NCI-H128 (cell line): ENCODE measurements around the gene IGFBPL1.
A peak's percentile ranks its signal among the peaks of the same experiment; 100 is the strongest.
"Not testable (repeated sequence)": the region's sequence is repeated elsewhere in the genome, so short reads cannot be mapped to it uniquely, and the experiment has no call there.

Experiments
- DNase-seq: peaks from one replicate; lab custom pipeline; 2025; ENCODE audit not compliant: unreplicated experiment; lab: John Stamatoyannopoulos, UW

The IGFBPL1 gene, protein sequence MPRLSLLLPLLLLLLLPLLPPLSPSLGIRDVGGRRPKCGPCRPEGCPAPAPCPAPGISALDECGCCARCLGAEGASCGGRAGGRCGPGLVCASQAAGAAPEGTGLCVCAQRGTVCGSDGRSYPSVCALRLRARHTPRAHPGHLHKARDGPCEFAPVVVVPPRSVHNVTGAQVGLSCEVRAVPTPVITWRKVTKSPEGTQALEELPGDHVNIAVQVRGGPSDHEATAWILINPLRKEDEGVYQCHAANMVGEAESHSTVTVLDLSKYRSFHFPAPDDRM

DNA sequence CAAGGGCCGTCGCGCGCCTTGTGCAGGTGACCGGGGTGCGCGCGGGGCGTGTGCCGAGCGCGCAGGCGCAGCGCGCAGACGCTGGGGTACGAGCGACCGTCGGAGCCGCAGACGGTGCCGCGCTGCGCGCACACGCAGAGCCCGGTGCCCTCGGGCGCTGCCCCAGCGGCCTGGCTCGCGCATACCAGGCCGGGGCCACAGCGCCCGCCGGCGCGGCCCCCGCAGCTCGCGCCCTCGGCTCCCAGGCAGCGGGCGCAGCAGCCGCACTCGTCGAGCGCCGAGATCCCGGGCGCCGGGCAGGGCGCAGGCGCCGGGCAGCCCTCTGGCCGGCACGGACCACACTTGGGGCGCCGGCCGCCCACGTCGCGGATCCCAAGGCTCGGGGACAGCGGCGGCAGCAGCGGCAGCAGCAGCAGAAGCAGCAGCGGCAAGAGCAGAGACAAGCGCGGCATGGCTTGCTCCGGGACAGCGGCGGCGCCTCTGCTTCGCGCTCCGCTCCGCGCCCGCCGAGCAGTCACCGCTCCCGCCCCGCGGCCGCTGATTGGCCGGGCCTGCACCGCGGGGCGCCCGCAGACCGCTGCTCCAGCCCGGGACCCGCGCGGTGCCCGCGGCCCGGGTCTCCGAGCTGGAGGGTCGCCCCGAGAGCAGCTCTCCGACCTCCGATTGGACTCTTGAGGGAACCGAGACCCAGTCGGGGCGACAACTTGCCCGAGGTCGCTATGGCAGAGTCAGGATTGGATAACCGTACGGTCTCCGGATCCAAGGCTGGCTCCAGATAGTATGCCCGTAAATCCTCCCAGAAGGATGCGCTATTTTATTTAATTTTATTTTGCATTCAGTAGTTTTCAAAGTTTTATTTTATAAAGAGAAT lies at the start of gene IGFBPL1:
IGFBPL1 (minus strand) TSS at position 482 of the 871 bp plus-strand sequence; CDS start at position 452, 30 bp downstream.
- peak; percentile 24 for DNase-seq

DNA sequence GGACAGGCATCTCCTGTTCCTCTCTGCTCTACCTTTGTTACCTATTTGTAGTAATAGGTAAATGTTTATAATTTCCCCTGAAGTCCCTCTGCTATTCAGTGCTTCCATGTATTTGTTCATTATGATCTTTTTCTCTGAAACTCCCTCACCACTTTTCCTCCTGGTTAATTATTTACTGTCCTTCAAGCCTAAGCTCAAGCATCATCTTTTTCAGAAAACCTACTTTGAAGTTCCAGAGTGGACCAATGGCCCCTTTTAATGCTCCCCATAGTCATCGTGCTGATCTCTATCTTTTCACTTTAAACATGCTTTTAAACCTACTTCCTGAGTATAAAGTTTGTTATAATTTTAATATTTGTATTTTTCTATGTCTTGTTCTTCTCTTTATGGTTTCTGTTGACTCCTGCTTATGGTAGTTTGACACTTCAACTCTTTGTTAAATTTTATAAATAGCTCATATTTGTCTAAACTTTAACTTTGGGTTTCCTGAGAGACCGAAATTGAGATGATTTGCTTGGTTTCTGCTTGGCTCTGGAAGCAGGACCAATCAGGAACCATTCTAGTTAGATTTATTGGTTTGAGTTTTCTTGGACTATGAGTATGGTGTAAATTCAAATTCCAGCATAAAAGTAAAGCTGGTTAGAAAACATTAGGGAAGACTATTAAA lies 48.5 kb upstream of the IGFBPL1 start:
- not testable (repeated sequence) for DNase-seq

DNA sequence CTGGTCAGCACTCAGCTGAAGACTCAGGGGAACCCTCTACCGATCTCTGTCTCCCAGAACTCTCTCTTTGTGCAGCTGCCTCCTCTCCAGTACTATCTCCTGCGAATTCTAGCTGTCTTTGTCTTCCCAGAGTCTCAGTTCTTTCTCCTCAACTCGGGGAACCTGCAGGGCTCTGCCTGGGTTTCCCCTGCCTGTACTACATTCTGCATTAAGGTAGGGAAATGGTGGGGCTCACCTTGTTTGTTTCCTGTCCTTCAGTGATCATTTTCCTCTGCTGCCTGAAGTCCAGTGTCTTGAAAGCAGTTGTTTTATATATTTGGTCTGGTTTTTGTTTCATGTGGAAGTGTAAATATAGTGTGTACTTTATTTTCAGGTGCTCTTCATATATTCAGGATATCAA lies 43.1 kb upstream of the IGFBPL1 start:
- no peak for DNase-seq

DNA sequence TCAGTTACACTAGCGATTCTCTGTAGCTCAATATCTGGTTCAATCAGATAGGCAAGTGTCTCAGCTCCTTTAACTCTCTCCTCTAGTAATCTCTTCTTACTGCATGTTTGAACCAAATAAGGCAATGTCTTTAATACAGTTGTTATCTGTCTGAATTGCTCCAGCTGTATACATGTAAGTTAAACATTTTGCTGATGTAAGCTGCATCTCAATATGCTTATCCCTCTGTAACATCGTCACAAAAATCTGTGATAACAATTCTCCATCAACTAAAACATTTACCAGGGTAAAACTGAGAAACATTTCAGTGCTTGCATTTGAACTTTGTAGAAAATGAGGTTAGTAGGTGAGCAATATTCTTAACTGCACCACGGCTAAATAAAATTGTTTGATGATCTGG lies 29.6 kb upstream of the IGFBPL1 start:
- DNase-seq: no peak

DNA sequence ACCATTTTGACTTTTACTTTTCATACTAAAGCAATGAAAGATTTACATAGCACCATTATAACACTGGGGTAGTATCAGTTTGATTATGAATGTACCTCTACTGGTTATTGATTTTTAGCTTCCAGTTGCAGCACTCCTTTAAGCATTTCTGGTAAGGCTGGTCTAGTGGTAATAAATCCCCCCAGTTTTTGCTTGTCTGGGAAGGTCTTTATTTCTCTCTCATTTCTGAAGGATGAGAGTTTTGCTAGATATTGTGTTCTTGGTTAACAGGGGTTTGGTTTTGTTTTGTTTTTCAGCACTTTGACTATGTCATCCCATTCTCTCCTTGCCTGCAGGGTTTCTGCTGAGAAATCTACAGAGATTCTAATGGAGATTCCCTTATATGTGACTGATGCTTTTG lies 26.9 kb upstream of the IGFBPL1 start:
- no peak for DNase-seq

DNA sequence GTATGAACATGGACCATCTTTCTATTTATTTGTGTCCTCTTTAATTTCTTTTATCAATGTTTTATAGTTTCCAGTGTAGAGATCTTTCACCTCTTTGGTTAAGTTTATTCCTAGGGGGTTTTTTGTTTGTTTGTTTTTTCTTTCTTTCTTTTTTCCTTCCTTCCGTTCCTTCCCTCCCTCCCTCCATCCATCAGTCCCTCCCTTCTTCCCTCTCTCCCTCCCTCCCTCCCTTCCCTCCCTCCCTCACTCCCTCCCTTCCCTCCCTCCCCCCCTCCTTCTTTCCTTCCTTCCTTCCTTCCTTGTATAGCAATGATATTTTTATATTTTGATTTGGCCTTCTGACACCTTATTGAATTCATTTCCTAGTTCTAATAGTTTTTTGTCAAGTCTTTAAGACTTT lies 23.4 kb upstream of the IGFBPL1 start:
- no peak for DNase-seq

DNA sequence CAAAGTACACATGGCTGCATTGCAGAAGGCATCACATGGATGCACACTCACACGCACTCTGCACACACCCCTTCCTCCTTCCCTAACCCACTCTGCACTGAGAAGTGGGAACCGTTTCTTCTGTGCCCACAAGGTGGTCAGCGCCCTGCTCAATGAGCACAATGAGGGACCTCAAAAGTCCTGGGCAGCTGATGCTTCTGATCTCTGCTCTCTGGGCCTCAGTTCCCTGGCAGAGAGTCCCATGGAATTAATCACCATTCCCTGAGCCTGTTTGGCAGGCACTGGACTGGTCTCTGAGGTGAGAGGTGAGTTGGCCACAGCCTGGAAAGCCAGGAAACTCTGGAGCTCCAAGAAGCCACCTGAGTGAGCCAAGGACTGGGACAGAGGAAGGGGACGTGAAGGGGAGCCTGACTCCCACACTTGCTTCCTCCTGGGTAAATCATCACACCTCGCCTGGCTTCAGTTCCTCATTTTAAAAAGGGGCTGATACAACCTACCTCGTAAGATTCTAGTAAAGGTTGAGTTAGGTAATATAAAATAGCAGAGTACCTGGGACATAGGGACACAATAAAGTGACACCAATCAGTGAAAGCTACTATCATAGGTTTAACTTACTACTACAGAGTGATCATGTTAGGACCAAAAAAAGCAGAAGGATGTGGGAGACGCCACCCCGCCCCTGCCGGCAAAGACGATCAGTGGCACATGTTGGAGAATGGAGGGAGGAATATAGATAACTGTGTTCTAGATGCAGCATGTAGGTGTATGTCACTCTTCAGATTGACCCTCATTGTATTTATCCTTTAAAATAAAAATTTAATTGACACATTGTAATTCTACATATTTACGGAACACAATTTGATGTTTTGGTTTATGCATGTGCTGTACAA lies 21.1 kb upstream of the IGFBPL1 start:
- DNase-seq: no peak

DNA sequence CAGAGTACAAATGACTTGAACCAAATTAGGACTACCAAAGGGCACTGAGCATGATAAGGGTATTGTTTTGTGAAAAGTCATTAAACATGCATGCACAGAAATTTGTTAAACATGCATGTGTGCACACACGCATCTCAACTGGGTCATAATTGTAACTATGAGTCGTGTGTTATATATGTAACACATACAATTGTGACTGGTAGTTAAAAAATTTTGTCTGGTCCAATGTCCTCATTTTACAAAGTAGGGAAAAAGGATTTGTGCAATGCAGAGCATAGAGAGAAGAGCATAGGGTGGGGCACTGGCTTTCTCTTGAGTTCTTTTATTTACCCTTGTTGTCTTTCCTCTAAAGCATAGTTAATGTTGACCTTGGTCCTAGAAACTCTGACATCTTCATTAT lies 19.3 kb upstream of the IGFBPL1 start:
- DNase-seq: no peak

DNA sequence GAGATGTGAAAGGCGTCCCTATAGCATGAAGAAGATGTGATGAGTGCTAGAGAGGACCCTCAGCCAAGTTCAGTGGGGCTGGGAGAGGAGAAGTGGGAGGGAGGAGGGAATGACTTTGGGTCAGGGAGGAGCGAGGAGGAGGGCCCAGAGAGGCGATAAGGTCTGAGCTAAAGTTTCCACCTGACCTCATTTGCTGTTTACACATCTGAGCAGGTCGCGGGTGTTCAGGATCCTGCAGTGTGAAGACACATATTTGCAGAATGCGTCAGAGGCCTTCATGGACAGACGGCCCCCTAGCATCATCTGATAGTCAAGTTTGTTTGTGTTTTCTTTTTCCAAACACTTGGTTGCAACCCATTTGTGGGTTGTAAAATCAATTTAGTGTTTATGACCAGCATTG lies 18.9 kb upstream of the IGFBPL1 start:
- DNase-seq: no peak

DNA sequence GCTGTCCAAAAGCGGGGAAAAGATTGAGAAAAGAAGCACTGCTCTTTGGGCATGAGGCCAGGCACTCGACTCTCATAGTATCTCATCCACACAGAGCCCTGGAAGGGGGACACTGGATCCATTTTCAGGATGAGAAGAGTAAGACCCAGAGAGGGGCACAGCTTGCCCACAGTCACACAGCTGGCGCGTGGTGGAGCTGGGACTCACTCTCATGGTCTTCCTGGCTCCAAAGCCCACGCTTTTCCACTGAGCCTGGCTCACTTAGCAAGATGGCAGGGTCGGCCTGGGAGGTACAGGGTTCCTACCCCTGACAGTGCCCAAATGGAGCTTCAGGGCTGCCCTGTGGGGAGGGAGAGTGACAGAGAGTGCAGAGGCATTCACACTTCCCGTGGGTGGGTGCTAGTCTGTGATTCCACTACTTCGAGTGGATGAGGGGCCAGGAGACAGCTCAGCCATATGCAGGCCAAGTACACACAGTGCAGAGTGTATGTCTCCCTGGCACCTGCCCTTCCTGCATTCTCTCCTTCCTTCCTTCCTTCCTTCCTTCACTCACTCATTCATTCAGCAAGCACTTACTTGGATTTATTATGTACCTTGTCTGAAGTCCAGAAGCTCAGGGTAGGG lies 18.3 kb upstream of the IGFBPL1 start:
- no peak for DNase-seq

DNA sequence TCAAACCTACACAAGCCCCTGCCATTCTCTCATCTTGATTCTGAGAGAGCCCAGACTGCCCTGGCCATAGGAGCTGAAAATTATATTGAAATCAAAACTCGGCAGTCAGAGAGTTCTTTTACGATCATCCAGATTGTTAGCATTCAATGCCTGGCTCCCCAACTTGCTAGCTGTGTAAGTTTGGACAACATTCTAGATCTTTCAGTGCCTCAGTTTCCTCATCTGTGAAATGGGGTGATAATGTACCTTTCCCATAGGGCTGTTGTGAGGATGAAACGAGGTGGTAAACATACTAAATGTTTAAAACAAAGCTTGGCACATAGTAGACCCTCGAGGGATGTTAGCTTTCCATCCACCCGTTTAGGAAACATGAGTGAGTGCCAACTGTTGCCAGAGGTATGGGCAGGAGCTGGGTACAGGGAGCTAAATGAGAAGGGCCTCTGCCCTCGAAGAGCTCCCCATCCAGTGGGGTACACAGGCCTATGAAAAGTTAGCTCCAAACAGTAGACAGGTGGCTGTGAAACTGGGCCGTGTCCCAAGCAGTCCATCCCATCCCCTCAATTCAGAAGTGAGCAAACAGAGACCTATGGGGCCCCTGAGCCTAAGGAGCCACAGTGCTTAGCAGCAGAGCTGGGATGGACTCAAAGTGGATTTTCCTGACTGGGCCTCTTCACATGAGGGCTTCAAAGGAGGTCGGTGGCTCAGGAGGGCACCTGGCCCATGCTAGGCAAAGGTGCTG lies 17.3 kb upstream of the IGFBPL1 start:
- DNase-seq: no peak

DNA sequence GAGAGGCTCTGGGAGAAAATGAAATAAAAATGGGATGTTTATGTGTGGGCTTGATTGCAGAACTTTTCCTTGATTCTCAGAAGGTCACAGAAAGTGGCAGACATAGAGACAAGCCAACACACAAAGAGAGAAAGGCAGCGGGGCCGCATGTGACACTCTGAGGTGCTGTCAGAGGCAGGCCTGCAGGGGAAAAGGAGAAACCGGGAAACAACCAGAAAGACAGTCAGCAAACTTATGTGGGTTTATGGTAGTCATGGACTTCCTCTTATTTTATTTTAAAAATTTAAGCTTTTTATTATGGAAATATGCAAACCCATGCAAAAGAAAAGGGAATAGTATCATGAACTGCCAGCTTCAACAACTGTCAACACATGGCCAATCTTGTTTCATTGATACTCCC lies 16.3 kb upstream of the IGFBPL1 start:
- DNase-seq: no peak

DNA sequence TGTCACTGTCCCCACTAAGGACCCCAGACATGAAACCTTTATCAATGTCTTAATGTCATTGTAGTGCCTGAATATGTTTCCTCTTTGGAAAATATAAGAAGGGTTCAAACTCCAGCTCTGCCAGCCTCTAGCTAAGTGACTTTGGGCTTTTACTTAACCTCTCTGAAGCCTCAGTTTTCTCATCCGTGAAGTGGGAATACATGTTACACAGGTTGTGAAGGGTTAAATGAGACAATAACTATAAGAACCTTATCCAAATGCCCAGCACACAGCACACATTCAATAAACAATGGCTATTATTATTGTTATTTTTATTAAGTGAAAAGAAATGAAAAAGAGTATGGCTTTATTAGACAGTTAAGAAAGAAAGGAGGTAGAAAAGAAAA lies 15.7 kb upstream of the IGFBPL1 start:
- no peak for DNase-seq

DNA sequence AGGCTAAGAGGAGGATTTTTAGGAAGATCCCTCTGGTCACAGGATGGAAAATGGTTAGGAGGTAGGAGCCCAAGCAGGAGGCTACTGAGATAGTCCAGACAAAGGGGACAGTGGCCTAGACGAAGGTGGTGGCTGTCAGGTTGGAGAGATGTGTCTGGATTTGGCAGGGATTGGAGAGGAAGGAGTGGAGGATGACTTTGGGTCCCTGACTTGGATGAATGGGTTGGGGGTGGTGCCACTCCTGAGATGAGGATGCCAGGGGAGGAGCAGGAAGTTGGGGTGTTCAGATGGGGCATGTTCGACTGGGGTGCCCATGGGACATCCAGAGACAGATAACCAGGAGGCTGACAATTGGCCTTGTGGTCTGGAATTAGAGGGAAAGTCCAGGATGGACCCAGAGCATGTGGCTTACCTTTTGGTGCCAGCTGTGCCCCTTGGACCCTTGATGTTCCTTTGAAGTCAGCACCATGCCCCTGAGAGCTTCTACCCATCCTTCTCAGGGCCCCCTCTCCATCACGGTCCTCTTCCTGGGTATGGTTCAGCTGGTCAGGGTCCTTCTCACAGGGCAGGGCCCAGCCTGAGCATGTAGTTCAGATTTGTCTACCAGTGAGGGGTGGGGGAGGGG lies 15.1 kb upstream of the IGFBPL1 start:
- DNase-seq: no peak

DNA sequence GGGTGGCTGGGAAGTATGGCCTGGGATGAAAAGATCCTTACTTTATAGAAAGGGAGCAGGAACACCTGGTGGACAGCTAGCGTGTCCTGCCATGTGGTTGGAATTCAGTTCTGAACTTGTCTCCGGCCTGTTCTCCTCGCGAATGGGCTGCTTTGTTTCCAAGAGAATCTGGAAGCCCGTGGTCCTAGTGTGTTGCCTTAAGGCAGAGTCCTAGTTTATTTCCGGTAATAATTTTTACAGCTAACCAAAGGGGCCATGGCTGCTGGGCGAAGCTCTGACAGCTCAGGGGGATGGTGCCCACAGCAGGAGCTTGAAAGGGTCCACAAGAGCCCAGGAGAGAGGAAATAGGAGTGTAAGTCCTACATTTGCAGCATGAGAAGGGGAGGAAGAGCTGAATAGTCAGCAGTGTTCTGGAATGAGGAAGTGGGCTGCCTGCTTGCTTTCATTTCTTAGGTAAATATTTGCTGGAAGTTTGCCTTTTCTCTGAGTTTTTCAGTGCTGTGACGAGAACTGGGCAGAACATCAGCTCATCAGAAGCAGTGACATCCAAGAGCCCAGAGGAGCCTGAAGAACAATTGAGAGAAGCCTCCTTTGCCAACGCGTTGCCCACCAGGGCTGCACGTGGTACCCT lies 13.1 kb upstream of the IGFBPL1 start:
- DNase-seq: no peak

DNA sequence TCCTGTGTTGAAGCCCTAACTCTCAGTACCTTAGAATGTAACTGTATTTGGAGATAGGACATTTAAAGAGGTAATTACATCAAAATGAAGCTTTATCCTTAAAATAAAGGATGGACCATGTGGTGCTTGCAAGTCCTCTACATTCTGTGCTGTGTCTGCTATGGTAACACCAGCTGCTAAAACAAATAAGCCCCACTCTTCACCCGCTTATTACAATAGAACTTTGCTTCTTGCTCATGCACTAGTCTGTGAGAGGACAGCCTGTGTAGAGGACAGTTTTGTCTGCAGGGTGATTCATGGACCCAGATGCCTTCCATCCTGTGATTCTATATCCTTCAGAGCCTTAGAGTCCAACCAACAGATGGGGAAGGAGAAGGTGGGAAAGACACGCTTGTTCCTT lies 12.5 kb upstream of the IGFBPL1 start:
- no peak for DNase-seq

DNA sequence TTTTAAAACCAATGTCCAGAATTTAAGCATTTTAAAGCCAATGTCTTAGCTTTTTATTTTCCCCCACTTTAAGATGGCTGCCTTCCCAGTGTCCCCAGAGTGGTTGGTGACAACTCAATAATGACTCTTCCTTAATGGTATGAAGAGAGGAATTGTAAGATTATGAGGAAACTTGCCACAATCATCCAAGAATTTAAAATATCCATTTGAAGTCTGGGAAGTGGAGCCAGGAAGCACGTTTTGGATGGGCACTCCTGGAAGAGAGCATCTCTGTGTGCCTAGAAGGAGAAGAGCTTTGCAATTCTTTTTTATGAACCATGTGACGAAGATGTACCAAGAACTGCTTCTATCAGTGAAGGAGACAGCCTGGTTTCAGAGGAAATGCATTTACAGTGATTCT lies 11.3 kb upstream of the IGFBPL1 start:
- no peak for DNase-seq

DNA sequence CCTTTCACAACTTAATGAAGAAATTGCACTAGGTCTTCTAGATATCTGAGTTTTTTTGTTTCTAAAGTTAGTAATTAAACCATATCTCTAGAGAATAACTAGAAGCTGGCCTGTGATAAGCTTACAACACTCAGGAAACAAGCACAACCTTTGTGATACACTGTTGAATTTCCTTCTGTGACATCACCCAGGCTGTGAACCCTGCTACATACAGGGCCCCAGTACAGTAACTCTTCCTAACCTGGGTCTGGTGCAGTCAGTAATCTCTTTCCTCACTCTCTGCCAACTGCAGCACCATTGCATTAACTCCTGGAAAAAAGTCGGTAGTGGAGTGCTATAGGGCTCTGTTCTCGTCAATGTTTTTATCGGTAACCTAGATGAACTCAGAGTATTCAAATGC lies 10.6 kb upstream of the IGFBPL1 start:
- no peak for DNase-seq

DNA sequence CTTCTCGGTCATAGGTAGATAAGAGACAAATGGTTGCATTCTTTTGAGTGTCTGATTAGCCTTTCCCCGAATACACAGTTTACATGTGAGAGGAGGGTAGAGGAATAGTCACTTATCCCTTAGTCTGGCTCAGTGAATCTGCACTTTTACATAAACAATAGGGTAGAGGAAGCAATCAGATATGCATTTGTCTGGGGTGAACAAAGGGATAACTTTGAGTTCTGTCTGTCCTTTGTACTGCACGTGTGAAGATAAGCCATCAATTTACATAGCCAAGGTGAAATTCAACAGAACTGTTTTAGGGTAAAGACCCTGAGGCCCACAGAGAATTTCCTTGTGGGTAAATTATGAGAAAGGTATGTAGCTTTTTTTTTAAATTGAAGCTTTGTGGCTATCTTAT lies 10.1 kb upstream of the IGFBPL1 start:
- no peak for DNase-seq
